ENCODE results near the gene CCDC33. TPM values are rescaled to one million over a fixed set of nuclear protein-coding genes. Genes with fewer than 3 reads are reported as not detected.

The CCDC33 gene
- total and polyA plus RNA-seq, 7 donors, result 0.01 to 0.03 TPM; not detected in 5

- Histone ChIP-seq H3K27me3 (ENCODE audit: insufficient read depth in 3 of 3, low read length in 2 of 3) (peaks cover 0 to 18% (median 8%) of the 10 kb centered on the region in 3 donors), H3K9me3 (no peaks in the 10 kb centered on the region), H3K27ac (no peak overlapping the region), H3K4me1 (no peaks in the 10 kb centered on the region), H3K4me3 (no peak overlapping the region), H3K36me3 (ENCODE audit: insufficient read depth in 1 of 2, low read depth in 1 of 2) (no peaks in the 10 kb centered on the region)
- TF ChIP-seq CTCF (IDR thresholded peaks at IDR 0.05), result no peak
- 69 to 72% (median 70%) methylated on average over 12 of the region's 12 CpGs for WGBS, 3 donors
- DNase-seq (no peak), ATAC-seq (no peak)
- intact Hi-C loops (cut with DNase I), result no loop called here
These were observed 23.9 kb downstream of the CCDC33 start for GRCh38 chr15:74259821-74260607.

- no peak for TF ChIP-seq CTCF (IDR thresholded peaks at IDR 0.05)
- H3K27ac ChIP-seq, result no peak overlapping the region
- H3K9me3 ChIP-seq, result no peaks in the 10 kb centered on the region
- intact Hi-C loops (cut with DNase I), result no loop called here
- ATAC-seq, result no peak
- no peak for DNase-seq
- H3K36me3 ChIP-seq (ENCODE audit: insufficient read depth in 1 of 2, low read depth in 1 of 2), result no peaks in the 10 kb centered on the region
- H3K27me3 ChIP-seq (ENCODE audit: insufficient read depth in 3 of 3, low read length in 2 of 3), result peaks cover 0 to 18% (median 8%) of the 10 kb centered on the region in 3 donors
- WGBS, 3 donors, result 68 to 78% (median 76%) methylated on average over 3 of the region's 3 CpGs
- H3K4me3 ChIP-seq, result no peak overlapping the region
- no peaks in the 10 kb centered on the region for H3K4me1 ChIP-seq
These were observed 24.9 kb downstream of the CCDC33 start for GRCh38 chr15:74261041-74261440.

GRCh38 chr15:74261685-74262084, 25.6 kb downstream of the CCDC33 start:
- H3K27me3 ChIP-seq (ENCODE audit: insufficient read depth in 3 of 3, low read length in 2 of 3), result peaks cover 0 to 23% (median 8%) of the 10 kb centered on the region in 3 donors

GRCh38 chr15:74262151-74262550, 26.0 kb downstream of the CCDC33 start:
- DNase-seq, result peak in 1 of 2 donors; percentile 3
- Histone ChIP-seq H3K9me3 (no peaks in the 10 kb centered on the region), H3K36me3 (ENCODE audit: insufficient read depth in 1 of 2, low read depth in 1 of 2) (no peaks in the 10 kb centered on the region), H3K27me3 (ENCODE audit: insufficient read depth in 3 of 3, low read length in 2 of 3) (peaks cover 0 to 23% (median 8%) of the 10 kb centered on the region in 3 donors), H3K4me3 (no peak overlapping the region), H3K27ac (no peak overlapping the region), H3K4me1 (no peaks in the 10 kb centered on the region)
- no peak for TF ChIP-seq CTCF (IDR thresholded peaks at IDR 0.05)
- no peak for ATAC-seq
- 76 to 93% (median 87%) methylated on average over 2 of the region's 2 CpGs for WGBS, 3 donors
- intact Hi-C loops (cut with DNase I), result no loop called here

More at GRCh38 chr15:74261685-74262084, 25.6 kb downstream of the CCDC33 start:
- no peak for TF ChIP-seq CTCF (IDR thresholded peaks at IDR 0.05)
- Histone ChIP-seq H3K36me3 (ENCODE audit: insufficient read depth in 1 of 2, low read depth in 1 of 2) (no peaks in the 10 kb centered on the region), H3K9me3 (no peaks in the 10 kb centered on the region), H3K4me1 (no peaks in the 10 kb centered on the region), H3K4me3 (no peak overlapping the region), H3K27ac (no peak overlapping the region)
- 87 to 90% (median 88%) methylated on average over 7 to 8 of the region's 8 CpGs for WGBS, 3 donors
- DNase-seq, result peak in 1 of 2 donors; percentile 2
- intact Hi-C loops (cut with DNase I), result no loop called here
- ATAC-seq, result no peak
